Gastroesophageal sphincter (tissue), 4 donors: ENCODE results near the gene CELF2. TPM values are rescaled to one million over a fixed set of nuclear protein-coding genes. Genes with fewer than 3 reads are reported as not detected.
"Not testable (repeated sequence)": the region's sequence is repeated elsewhere in the genome, so short reads cannot be mapped to it uniquely, and the experiment has no call there.

Experiments
- ATAC-seq: fragments of 150-250 bp; one replicate; pipeline ENCODE4 v1.9.1; 2016; ENCODE audit warnings: mild to moderate bottlenecking, moderate library complexity
- H3K27ac ChIP-seq, 4 donors: fragments of 200-600 bp; sonication (generic) in 3 of 4; 1 replicate in 3 of 4; 2 replicates in 1 of 4; pipeline ENCODE4 v1.5.1; 2016 to 2019
- H3K27me3 ChIP-seq: fragments of 200-600 bp; sonication (generic); one replicate; pipeline ENCODE4 v1.5.1; 2019
- H3K36me3 ChIP-seq, 2 donors: fragments of 200-600 bp; sonication (generic); one replicate each; pipeline ENCODE4 v1.5.1; 2019; ENCODE audit warnings: control low read depth in 1 of 2
- H3K4me1 ChIP-seq, 3 donors: fragments of 200-600 bp; sonication (generic); 1 replicate in 2 of 3; 2 replicates in 1 of 3; pipeline ENCODE4 v1.5.1; 2016 to 2019; ENCODE audit warnings: control low read depth in 2 of 3
- H3K4me3 ChIP-seq, 2 donors: fragments of 200-600 bp; sonication (generic); one replicate each; pipeline ENCODE4 v1.5.1; 2019; ENCODE audit warnings: mild to moderate bottlenecking in 1 of 2, moderate library complexity in 1 of 2
- H3K9me3 ChIP-seq, 3 donors: fragments of 200-600 bp; sonication (generic); one replicate each; pipeline ENCODE4 v1.5.1; 2017 to 2019; ENCODE audit warnings: control low read depth in 2 of 3
- CTCF ChIP-seq, 4 experiments: fragments of 200-600 bp in 2 of 4; fragments of 450-650 bp in 2 of 4; sonication (generic) in 1 of 4; IDR thresholded peaks; one replicate each; pipeline ENCODE4 v1.5.1; 2017 to 2019; ENCODE audit warnings: antibody characterized with exemption in 4 of 4, mild to moderate bottlenecking in 2 of 4, moderate library complexity in 2 of 4
- EP300 ChIP-seq: sonication (generic); formaldehyde crosslinking; IDR thresholded peaks from one replicate; pipeline ENCODE4 v1.6.1; 2017; ENCODE audit warnings: antibody characterized with exemption, mild to moderate bottlenecking
- POLR2A ChIP-seq, 2 donors: fragments of 450-650 bp; IDR thresholded peaks; one replicate each; pipeline ENCODE4 v1.6.1; 2017; ENCODE audit warnings: antibody characterized with exemption in 2 of 2, mild to moderate bottlenecking in 2 of 2, moderate library complexity in 1 of 2
- POLR2AphosphoS5 ChIP-seq: sonication (generic); formaldehyde crosslinking; IDR thresholded peaks from one replicate; pipeline ENCODE4 v1.6.1; 2017; ENCODE audit warnings: antibody characterized with exemption
- WGBS, 2 donors: methylation state at CpG; one replicate each; pipeline ENCODE4 v1.1.5; 2018; ENCODE audit warnings: low coverage in 1 of 2; 5-methylcytosine and 5-hydroxymethylcytosine counted together
- total RNA-seq, 4 donors: library from RNA; depleted of rRNA; stranded (reverse); fragments of >200 nt; gene quantifications; one replicate each; pipeline ENCODE4 v1.1.0, GENCODE V29; 2016

CELF2 gene
- total RNA-seq, 4 donors from 2014 or later: 82.4 to 122 (median 110) TPM

GRCh38 chr10:11116817-11117216, 99.1 kb downstream of the CELF2 start:
- Histone ChIP-seq H3K9me3 (no peaks in the 10 kb centered on the region), H3K27me3 (no peaks in the 10 kb centered on the region), H3K27ac (no peak overlapping the region), H3K4me3 (no peak overlapping the region), H3K4me1 (peaks cover 0 to 24% (median 0%) of the 10 kb centered on the region in 3 donors), H3K36me3 (no peaks in the 10 kb centered on the region)
- ATAC-seq: no peak
- TF ChIP-seq CTCF (IDR thresholded peaks at IDR 0.05) (no peak), POLR2A (IDR thresholded peaks at IDR 0.05) (no peak), EP300 (no peak), POLR2AphosphoS5 (no peak)
- 74 to 85% methylated on average over 4 to 6 of the region's 6 CpGs for WGBS, 2 donors

- Histone ChIP-seq H3K9me3 (no peaks in the 10 kb centered on the region), H3K4me1 (peaks cover 0 to 23% (median 0%) of the 10 kb centered on the region in 3 donors), H3K4me3 (no peak overlapping the region), H3K27ac (no peak overlapping the region), H3K36me3 (no peaks in the 10 kb centered on the region), H3K27me3 (no peaks in the 10 kb centered on the region)
- TF ChIP-seq POLR2AphosphoS5 (no peak), POLR2A (IDR thresholded peaks at IDR 0.05) (no peak), CTCF (IDR thresholded peaks at IDR 0.05) (no peak), EP300 (no peak)
- no peak for ATAC-seq
- WGBS, 2 donors: 94 to 96% methylated on average over 3 to 4 of the region's 4 CpGs
Observed at GRCh38 chr10:11118686-11119085, 101.0 kb downstream of the CELF2 start.

- WGBS, 2 donors: 93 to 95% methylated on average over 6 to 7 of the region's 7 CpGs
Observed at GRCh38 chr10:11119843-11120242, 102.2 kb downstream of the CELF2 start.

GRCh38 chr10:11120711-11121110, 103.0 kb downstream of the CELF2 start:
- H3K36me3 ChIP-seq: no peaks in the 10 kb centered on the region
- H3K27ac ChIP-seq: no peak overlapping the region
- TF ChIP-seq EP300 (no peak), POLR2AphosphoS5 (no peak), CTCF (IDR thresholded peaks at IDR 0.05) (no peak), POLR2A (IDR thresholded peaks at IDR 0.05) (no peak)
- H3K9me3 ChIP-seq: no peaks in the 10 kb centered on the region
- H3K4me1 ChIP-seq: peaks cover 0 to 20% (median 0%) of the 10 kb centered on the region in 3 donors
- no peaks in the 10 kb centered on the region for H3K27me3 ChIP-seq
- H3K4me3 ChIP-seq: no peak overlapping the region
- ATAC-seq: no peak
- 94 to 95% methylated on average over 2 to 6 of the region's 7 CpGs for WGBS, 2 donors

More at GRCh38 chr10:11119843-11120242, 102.2 kb downstream of the CELF2 start:
- Histone ChIP-seq H3K9me3 (no peaks in the 10 kb centered on the region), H3K36me3 (no peaks in the 10 kb centered on the region), H3K27ac (no peak overlapping the region), H3K27me3 (no peaks in the 10 kb centered on the region), H3K4me3 (no peak overlapping the region), H3K4me1 (peaks cover 0 to 20% (median 0%) of the 10 kb centered on the region in 3 donors)
- no peak for ATAC-seq
- TF ChIP-seq CTCF (IDR thresholded peaks at IDR 0.05): no peak
- no peak for TF ChIP-seq POLR2A (IDR thresholded peaks at IDR 0.05)
- TF ChIP-seq EP300: no peak
- no peak for TF ChIP-seq POLR2AphosphoS5

- not testable (repeated sequence) for H3K27me3 ChIP-seq, H3K9me3 ChIP-seq, ATAC-seq, H3K36me3 ChIP-seq, H3K27ac ChIP-seq, H3K4me3 ChIP-seq
- WGBS, 2 donors: 35 to 42% methylated on average over 2 of the region's 2 CpGs
- peaks cover 0 to 20% (median 0%) of the 10 kb centered on the region in 3 donors for H3K4me1 ChIP-seq
Observed at GRCh38 chr10:11123892-11124291, 106.2 kb downstream of the CELF2 start.
